ENCODE results near the gene OSCP1. TPM values are rescaled to one million over a fixed set of nuclear protein-coding genes. Genes with fewer than 3 reads are reported as not detected.
A peak's percentile ranks its signal among the peaks of the same experiment; 100 is the strongest.

The OSCP1 gene
- total and polyA plus RNA-seq, 2 donors (not counting 1 experiment from before 2014, with no cell fraction given), result 0.16 to 0.94 TPM

DNA sequence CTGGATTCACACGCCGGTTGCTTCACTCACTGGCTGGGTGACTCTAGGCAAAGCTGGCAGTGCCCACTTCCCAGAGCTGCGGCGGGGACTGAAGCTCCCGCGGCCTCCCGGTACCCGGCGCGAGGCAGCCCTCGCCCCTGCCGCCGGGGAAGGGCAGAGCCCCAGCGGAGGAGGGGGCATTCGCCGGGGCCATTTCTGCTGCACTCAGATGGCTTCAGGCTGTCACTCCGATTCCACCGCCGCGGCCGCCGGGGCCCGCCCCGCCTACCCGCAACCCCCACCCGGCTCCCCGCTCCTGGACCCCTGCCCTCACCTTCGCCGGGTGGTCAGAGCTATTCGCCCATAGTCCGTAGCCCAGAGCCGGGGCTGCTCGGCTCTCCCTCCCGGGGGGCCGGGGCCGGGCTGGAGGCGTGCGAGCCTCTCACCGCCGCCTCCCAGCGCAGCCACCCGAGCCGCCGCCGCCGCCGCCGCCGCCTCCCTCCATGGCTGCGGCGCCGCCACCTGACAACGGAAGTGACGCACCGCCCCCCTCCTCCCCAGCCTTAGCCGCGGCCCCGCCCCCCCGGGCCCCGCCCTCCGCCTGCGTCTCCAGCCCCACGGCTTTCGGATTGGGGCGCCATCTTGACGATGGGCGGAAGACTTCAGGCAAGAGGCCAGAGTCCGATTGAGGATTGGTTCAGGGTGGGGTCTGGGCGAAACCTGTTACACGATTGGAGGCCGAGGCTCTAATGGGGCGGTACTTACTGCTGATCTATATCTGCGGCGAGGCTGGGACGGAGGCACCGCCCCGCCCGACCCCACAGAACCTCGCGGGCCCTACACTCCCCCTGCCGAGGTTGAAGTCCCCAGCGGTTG lies 64.6 kb downstream of the OSCP1 start, which contains the start of gene STK40:
STK40 (minus strand) TSS at position 515 of the 855 bp plus-strand sequence. CDS start 24,592 bp downstream, outside the sequence.
- Histone ChIP-seq H3K9ac (ENCODE audit: low read length) (peak within 1 kb of the TSS; percentile 92), H3K4me2 (replicated peaks; ENCODE audit: low read depth, low read length, poor library complexity, severe bottlenecking) (peak within 1 kb of the TSS; percentile 79), H3K4me1 (ENCODE audit: control insufficient read depth in 2 of 2, insufficient read depth in 2 of 2, low read length in 2 of 2) (peaks cover 64 to 80% of the 10 kb centered on the region in 2 donors), H3K36me3 (replicated peaks in 1 of 2; ENCODE audit: control extremely low read depth in 1 of 2, control insufficient read depth in 1 of 2, extremely low read depth in 1 of 2, insufficient read depth in 2 of 2, low read length in 1 of 2) (peaks cover 0 to 8% of the 10 kb centered on the region in 2 experiments), H3K27me3 (replicated peaks in 1 of 4; ENCODE audit: control extremely low read depth in 1 of 4, control insufficient read depth in 3 of 4, insufficient read depth in 4 of 4, low read length in 3 of 4) (no peaks in the 10 kb centered on the region), H3K9me3 (ENCODE audit: control extremely low read depth in 1 of 3, control insufficient read depth in 2 of 3, insufficient read depth in 1 of 3, low read length in 2 of 3) (peaks cover 0 to 4% (median 0%) of the 10 kb centered on the region in 3 donors), H3K4me3 (ENCODE audit: control extremely low read depth in 1 of 5, extremely low read depth in 1 of 5, insufficient read depth in 1 of 5, low read depth in 2 of 5, low read length in 4 of 5) (peak within 1 kb of the TSS; percentile 74 to 97 (median 93)), H3K79me2 (ENCODE audit: control insufficient read depth, insufficient read depth, low read length) (peaks cover 83% of the 10 kb centered on the region), H4K20me1 (ENCODE audit: control insufficient read depth, insufficient read depth, low read length, poor library complexity, severe bottlenecking) (peaks cover 42% of the 10 kb centered on the region), H2AFZ (ENCODE audit: insufficient read depth, low read depth, low read length, poor library complexity, severe bottlenecking) (peak within 1 kb of the TSS; percentile 79), H3K27ac (ENCODE audit: low read length in 2 of 2) (peak within 1 kb of the TSS; percentile 92 to 93)
- DNase-seq (peak; percentile 98), ATAC-seq (ENCODE audit: low read depth) (peak; percentile 84)
- Mint-ChIP-seq H3K9me3 (ENCODE audit: insufficient read depth) (no peaks in the 10 kb centered on the region), H3K27ac (peak within 1 kb of the TSS; percentile 100), H3K27me3 (no peaks in the 10 kb centered on the region), H3K4me3 (peak within 1 kb of the TSS; percentile 97), H3K4me1 (peaks cover 79% of the 10 kb centered on the region)
- TF ChIP-seq EZH2 (IDR thresholded peaks at IDR 0.05; ENCODE audit: borderline replicate concordance, insufficient read depth, low read depth, low read length, poor library complexity, severe bottlenecking), result no peak
- TF ChIP-seq, protein P1, sequence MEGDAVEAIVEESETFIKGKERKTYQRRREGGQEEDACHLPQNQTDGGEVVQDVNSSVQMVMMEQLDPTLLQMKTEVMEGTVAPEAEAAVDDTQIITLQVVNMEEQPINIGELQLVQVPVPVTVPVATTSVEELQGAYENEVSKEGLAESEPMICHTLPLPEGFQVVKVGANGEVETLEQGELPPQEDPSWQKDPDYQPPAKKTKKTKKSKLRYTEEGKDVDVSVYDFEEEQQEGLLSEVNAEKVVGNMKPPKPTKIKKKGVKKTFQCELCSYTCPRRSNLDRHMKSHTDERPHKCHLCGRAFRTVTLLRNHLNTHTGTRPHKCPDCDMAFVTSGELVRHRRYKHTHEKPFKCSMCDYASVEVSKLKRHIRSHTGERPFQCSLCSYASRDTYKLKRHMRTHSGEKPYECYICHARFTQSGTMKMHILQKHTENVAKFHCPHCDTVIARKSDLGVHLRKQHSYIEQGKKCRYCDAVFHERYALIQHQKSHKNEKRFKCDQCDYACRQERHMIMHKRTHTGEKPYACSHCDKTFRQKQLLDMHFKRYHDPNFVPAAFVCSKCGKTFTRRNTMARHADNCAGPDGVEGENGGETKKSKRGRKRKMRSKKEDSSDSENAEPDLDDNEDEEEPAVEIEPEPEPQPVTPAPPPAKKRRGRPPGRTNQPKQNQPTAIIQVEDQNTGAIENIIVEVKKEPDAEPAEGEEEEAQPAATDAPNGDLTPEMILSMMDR (IDR thresholded peaks at IDR 0.05), result no peak
- ChIA-PET CTCF (interaction anchor here (0.8 to 4.2 kb wide), 13 partner anchors 11 to 198 kb away, joined by 3 to 30 read pairs (median 4); partner anchors contain the start of genes LSM10 and SH3D21), POLR2A (interaction anchor here (0.7 to 3.4 kb wide), 8 partner anchors 8 to 236 kb away, joined by 3 to 34 read pairs (median 4); partner anchors contain the start of genes LSM10, OSCP1, THRAP3 and TRAPPC3)
- intact Hi-C loops (cut with micrococcal nuclease), result loop anchor here (1.0 to 5.0 kb wide), 7 partner anchors 12 to 1092 kb away; partner anchors contain the start of genes ADPRS, LSM10, OSCP1 and THRAP3
- WGBS (ENCODE audit: insufficient coverage), result under 1% methylated on average over 73 of the region's 82 CpGs
